ENCODE data around the gene DMPK.

The DMPK gene, protein sequence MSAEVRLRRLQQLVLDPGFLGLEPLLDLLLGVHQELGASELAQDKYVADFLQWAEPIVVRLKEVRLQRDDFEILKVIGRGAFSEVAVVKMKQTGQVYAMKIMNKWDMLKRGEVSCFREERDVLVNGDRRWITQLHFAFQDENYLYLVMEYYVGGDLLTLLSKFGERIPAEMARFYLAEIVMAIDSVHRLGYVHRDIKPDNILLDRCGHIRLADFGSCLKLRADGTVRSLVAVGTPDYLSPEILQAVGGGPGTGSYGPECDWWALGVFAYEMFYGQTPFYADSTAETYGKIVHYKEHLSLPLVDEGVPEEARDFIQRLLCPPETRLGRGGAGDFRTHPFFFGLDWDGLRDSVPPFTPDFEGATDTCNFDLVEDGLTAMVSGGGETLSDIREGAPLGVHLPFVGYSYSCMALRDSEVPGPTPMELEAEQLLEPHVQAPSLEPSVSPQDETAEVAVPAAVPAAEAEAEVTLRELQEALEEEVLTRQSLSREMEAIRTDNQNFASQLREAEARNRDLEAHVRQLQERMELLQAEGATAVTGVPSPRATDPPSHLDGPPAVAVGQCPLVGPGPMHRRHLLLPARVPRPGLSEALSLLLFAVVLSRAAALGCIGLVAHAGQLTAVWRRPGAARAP

GRCh38 chr19:45782162-45782691, at the start of gene DMPK:
Gene DMPK, minus strand, starts transcription at chr19:45782490. Its CDS starts 138 bp downstream, at chr19:45782352.
- DNase-seq (ENCODE audit: low spot score): no peak

DNA sequence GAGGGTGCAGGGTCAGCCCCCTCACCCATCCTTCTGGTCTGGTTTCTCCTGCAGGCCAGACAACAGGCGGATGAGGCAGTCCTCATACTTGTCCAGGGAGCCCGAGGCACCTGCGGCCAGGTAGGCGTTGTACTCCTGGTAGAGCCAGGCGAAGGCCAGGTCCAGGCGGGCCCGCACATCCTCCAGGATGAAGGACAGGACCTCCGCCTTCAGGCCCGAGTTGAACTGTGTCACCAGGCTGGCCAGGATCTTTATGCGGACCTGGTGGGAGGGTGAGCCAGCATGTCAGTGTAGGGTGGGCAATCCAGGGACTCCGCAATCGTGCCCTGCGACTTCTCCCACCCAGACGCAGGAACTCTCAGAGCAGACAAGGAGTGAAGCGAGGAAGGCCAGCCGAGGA, 46.7 kb upstream of the DMPK start:
- no peak for DNase-seq (ENCODE audit: low spot score)

GRCh38 chr19:45828523-45828922, 46.2 kb upstream of the DMPK start:
- no peak for DNase-seq (ENCODE audit: low spot score)

DNA sequence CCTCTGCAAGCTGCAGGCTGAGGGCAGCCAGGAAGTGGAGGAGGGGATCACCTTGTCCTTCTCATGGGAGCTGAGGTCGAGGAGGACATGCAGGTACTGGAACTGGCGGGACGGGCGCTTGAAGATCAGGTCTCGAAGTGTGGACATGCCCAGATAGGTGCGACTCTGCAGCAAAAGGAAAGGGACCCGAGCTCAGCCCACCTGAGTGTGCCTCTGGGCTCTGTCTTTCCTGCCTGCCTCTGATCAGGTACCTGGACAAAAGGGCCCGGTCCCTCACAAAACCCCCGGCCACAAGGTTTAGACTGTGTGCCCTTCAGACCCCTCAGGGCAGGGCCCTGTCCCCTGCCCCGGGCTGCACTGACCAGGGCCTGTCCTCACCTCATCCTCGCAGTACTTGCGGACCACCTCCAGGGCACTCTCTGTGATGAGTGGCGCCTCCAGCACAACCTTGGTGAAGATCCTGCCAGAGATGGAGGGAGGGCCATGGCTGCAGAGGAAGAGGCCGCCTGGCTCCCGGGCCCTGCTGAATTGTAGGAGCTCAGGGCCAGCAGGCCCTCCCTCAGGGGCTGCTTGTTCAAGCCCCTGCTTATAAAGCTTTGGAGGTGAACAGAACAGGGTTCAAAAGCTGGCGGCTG, 45.3 kb upstream of the DMPK start:
- no peak for DNase-seq (ENCODE audit: low spot score)

DNA sequence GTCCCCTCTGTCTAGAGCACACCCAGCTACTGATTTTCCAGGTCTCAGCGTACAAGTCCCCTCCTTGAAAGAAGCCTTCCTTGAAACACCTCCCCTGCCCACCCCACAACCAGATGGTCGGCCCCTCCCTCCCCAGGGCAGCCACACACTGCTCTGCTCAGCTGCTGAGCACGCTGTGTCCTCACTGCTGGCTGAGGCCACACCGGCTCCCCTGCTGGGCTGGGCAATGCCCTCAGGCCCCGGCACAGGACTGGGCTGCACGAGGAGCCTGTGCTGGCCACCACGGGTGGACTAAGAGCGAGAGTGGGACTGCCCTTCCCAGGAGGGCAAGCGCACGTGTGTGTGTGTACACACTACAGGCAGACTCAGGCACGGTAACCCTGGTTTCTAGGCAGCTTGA, 44.6 kb upstream of the DMPK start:
- DNase-seq (ENCODE audit: low spot score): no peak

DNA sequence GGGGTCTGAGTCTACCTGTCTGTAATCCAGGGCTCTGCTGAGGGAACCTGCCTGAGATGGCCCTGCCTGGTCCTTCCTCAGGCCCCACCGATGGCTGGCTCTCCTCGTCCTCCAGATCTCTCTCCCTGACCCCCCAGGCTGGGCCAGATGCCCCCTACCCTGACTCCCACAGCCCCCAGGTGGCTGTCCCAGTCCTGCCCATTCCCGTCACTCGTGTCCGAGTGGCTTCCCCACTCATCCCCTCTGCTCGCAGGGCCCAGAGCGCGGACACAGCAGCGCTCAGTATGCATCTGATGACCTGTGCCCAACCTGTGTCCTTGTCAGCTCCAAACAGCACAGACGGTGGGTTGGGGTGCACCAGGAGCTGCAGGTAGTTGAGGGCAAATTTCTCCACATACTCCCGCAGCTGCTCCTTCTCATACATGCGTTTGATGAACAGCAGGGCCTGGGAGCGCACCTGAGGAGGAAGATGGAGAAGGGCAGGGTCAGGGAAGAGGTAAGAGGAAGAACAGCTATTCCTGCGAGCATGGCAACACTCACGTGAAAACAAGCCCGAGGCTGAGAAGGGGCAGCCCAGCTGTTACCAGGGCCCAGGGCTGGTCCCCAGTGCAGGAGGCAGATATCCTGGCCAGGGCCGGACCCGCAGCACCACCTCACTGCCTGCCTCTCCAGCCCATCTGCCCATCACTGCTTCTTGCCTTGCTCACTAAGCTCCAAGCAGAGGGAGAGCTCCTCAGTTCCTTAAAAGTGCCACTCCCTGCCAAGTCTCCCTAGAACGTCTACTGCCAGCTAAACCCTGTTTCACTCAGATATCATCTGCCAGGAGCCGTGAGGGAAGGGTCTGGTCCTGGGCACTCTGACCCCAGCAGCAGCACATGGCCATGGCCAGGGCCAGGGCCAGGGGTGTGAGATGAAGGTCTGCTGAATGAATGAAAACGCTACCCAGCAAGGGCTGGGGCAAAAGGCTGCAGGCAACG, 43.9 kb upstream of the DMPK start:
- no peak for DNase-seq (ENCODE audit: low spot score)

- DNase-seq (ENCODE audit: low spot score): no peak
Observed at GRCh38 chr19:45825263-45825605, 42.9 kb upstream of the DMPK start.

- DNase-seq (ENCODE audit: low spot score): no peak
Observed at GRCh38 chr19:45824531-45825262, 42.4 kb upstream of the DMPK start.

GRCh38 chr19:45824041-45824471, 41.8 kb upstream of the DMPK start:
- peak; percentile 14 for DNase-seq (ENCODE audit: low spot score)

- DNase-seq (ENCODE audit: low spot score): no peak
Observed at GRCh38 chr19:45823182-45823581, 40.9 kb upstream of the DMPK start.

- DNase-seq (ENCODE audit: low spot score): no peak
Observed at GRCh38 chr19:45822716-45823115, 40.4 kb upstream of the DMPK start.

- DNase-seq (ENCODE audit: low spot score): no peak
Observed at GRCh38 chr19:45821570-45821969, 39.3 kb upstream of the DMPK start.

DNA sequence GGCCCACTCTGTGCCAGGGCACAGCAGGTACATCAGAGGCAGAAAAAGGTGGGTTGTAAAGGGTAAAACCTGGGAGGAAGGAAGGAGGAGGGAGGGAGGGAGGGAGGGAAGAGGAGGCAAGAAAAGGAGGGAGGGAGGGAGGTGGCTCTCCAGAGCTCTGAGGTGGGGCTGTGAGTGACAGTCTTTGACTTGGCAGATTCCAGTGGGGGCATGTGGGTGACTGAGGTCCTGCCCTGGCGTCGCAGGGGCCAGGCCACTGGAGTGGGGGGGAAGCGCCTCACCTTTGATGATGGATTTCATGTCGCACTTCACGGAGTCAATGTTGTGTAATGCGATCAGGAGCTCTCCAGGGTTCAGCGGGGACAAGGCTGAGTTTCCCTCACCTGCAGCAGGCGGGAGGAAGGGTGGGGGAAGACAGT, 38.8 kb upstream of the DMPK start:
- DNase-seq (ENCODE audit: low spot score): no peak

GRCh38 chr19:45820413-45821102, 38.3 kb upstream of the DMPK start:
- DNase-seq (ENCODE audit: low spot score): no peak

- DNase-seq (ENCODE audit: low spot score): no peak
Observed at GRCh38 chr19:45819769-45820168, 37.5 kb upstream of the DMPK start.

DNA sequence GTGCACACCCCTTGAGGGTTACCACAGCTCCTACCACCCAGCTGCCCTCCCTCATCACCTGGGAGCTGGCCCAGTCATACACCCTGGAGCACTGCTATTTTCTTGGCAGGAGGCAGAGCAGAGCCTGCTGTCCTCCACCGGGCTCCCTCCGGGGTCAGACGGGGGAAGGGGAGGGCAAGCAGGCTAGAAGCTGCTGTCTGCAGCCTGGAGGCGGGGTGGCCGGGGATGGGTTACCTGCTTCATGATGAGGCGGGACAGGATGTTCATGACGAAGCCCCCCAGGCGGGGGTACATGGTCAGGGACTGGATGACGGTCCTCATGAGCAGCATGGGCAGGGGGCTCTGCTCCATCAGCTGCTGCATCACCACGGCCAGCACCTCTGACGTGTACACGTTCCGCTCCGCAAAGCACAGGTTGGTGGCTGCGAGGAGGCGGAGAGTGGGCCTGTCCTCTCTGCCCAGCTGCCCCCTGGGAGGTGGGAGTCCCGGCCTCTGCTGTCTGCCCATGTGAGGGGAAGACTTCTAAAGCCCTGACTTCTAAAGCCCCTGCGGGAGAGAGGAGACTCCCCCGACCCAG, 35.5 kb upstream of the DMPK start:
- no peak for DNase-seq (ENCODE audit: low spot score)

DNA sequence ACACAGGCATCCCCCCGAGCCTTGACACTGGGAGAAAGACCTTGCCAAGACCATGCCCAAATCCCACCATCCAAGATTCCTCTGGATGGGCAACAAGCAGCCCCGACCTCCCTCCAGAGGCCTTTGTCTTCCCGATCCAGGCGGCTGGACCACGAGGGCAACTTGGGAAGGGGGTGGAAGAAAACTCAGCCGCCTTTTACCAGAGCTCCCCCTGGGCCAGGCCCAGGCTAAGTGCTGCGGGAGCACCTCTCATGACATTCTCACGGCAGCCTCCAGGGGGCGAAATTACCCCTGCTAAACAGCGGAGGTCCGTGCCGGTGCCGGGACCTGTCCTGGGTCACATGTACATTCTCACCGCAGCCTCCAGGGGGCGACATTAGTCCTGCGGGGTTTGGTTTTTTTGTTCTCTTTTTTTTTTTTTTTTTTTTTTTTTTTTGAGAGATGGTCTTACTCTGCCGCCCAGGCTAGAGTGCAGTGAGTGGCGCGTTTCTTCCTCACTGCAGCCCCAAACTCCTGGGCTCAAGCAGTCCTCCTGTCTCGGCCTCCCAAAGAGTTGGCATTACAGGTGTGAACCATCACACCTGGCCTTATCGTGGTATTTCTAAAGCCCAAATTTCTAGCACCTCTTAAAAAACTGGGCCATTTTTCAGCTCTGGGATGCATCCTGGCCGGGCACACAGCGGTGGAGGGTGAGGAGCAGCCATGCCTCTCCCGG, 34.9 kb upstream of the DMPK start:
- peak; percentile 78 for DNase-seq (ENCODE audit: low spot score)

DNA sequence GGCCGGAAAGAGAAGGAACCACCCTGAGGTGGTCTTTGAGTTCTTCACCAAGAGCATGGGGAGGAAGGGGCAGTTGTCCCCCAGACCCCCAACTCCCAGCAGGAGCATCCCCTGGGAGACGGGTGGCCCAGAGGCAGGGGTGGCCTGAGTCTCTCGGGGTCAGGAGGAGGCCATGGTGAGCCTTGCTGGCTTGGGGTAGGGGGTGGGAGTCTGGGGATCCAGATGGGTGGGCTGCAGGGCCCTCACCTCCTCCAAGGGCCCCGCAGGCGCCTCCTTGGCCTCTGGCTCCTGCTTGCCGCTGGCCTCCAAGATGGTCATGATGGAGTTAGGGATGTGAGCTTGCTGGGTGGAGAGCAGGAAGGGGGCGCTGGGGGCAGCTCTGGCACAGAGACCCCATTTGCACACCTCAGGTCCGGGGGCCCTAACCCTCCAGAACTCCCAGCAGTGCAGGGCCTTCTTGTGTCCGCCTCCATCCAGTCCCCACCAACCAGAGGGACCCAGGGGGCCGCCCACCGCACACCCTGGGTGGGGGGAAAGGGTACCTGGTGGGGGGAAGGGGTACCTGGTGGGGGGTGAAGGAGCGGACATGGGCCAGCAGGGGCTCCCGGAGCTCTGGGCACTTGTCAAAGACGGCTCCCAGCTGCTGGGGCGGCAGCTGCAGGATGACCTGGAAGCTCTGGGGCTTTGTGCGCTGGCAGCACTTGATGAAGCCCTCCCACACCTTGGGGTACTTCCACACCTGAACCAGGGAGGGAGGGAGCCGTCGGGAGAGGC, 34.1 kb upstream of the DMPK start:
- no peak for DNase-seq (ENCODE audit: low spot score)
